Stomach (tissue), 9 donors: Measurements from ENCODE around the gene CCDC6. TPM values are rescaled to one million over a fixed set of nuclear protein-coding genes. Genes with fewer than 3 reads are reported as not detected.

Experiments
- DNase-seq, 2 donors: peaks; one replicate each; pipeline versions ENCODE4 v3.0.0 to v3.0.0-alpha.2; 2013 to 2019
- H3K27ac ChIP-seq, 5 donors: fragments of 200-600 bp in 4 of 5; sonication (generic) in 4 of 5; one replicate each; pipeline ENCODE4 v1.5.1; 2013 to 2019; ENCODE audit warnings: mild to moderate bottlenecking in 1 of 5, moderate library complexity in 1 of 5
- H3K27me3 ChIP-seq, 3 donors: fragments of 200-600 bp; sonication (generic); one replicate each; pipeline ENCODE4 v1.5.1; 2017 to 2019; ENCODE audit warnings: mixed run types in 1 of 3
- H3K36me3 ChIP-seq, 4 donors: fragments of 200-600 bp; sonication (generic); 1 replicate in 3 of 4; 2 replicates in 1 of 4; pipeline ENCODE4 v1.5.1; 2016 to 2019
- H3K4me1 ChIP-seq, 4 donors: fragments of 200-600 bp; sonication (generic); one replicate each; pipeline ENCODE4 v1.5.1; 2016 to 2019
- H3K4me3 ChIP-seq, 4 donors: fragments of 200-600 bp; sonication (generic) in 3 of 4; one replicate each; pipeline ENCODE4 v1.5.1; 2016 to 2019; ENCODE audit warnings: mild to moderate bottlenecking in 1 of 4
- H3K9me3 ChIP-seq, 4 donors: fragments of 200-600 bp; sonication (generic); one replicate each; pipeline ENCODE4 v1.5.1; 2016 to 2019
- EP300 ChIP-seq: sonication (generic); formaldehyde crosslinking; IDR thresholded peaks from one replicate; pipeline ENCODE4 v1.6.1; 2017; ENCODE audit warnings: antibody characterized with exemption
- POLR2A ChIP-seq, 4 donors: fragments of 450-650 bp; IDR thresholded peaks; one replicate each; pipeline ENCODE4 v1.6.1; 2016; ENCODE audit warnings: antibody characterized with exemption in 4 of 4, control low read depth in 2 of 4, mild to moderate bottlenecking in 1 of 4, moderate library complexity in 1 of 4
- POLR2AphosphoS5 ChIP-seq, 3 donors: sonication (generic); formaldehyde crosslinking; IDR thresholded peaks; one replicate each; pipeline ENCODE4 v1.6.1; 2016; ENCODE audit warnings: antibody characterized with exemption in 3 of 3
- WGBS, 5 donors: extraction: QIAGEN DNeasy Blood & Tissue Kit in 3 of 5; methylation state at CpG; one replicate each; pipeline versions ENCODE4 v1.1.5 to v1.1.7; 2013 to 2018; 5-methylcytosine and 5-hydroxymethylcytosine counted together
- intact Hi-C: fragments of 100-400 bp; cut with DNase I; formaldehyde crosslinking; loops from one replicate; pipeline ENCODE4 v1.15.1; 2023; ENCODE audit warnings: low total_unique reads
- polyA plus RNA-seq, 3 donors: library from polyadenylated mRNA; stranded (reverse); fragments of 200-250 nt; gene quantifications; one replicate each; pipeline ENCODE4 v1.2.3, GENCODE V29; 2013
- total RNA-seq, 5 donors: library from RNA; depleted of rRNA; stranded (reverse); fragments of >200 nt; gene quantifications; one replicate each; pipeline versions ENCODE4 v1.1.0 to v1.2.3, GENCODE V29; 2014 to 2016
- TF ChIP-seq, protein P1 (sequence below), 7 experiments: fragments of 450-650 bp in 4 of 7; fragments of 200-600 bp in 3 of 7; sonication (generic) in 3 of 7; IDR thresholded peaks; one replicate each; pipeline ENCODE4 v1.5.1; 2016 to 2019; ENCODE audit warnings: antibody characterized with exemption in 7 of 7, control low read depth in 2 of 7, mild to moderate bottlenecking in 1 of 7
- donor health status: healthy with polysubstance abuse.
- donor health status: Bipolar disorder and iron deficiency.
- donor health status: healthy.

Gene CCDC6
- total and polyA plus RNA-seq, 8 donors, result 12.5 to 56.0 (median 17.0) TPM

DNA sequence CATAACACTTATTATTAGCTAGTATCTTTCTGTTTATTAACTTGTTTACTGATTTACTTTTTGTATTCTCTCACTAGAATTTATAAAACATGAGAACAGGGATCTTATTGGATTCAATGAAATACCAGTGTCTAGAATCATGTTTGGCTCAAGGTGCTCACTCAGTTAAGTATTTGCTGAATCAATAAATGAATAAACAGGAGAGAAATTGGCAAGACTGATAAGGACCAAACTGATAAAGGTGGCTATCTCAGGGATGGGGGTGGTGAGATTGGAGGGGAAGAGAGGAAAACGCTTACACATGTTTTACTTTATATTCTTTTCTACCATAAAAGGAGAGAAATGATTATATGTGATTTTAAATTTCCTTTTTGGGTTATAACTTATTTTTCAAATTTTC is 43.3 kb upstream of the CCDC6 start:
- TF ChIP-seq POLR2A (IDR thresholded peaks at IDR 0.05) (no peak), POLR2AphosphoS5 (IDR thresholded peaks at IDR 0.05) (no peak), EP300 (no peak)
- TF ChIP-seq, protein P1, sequence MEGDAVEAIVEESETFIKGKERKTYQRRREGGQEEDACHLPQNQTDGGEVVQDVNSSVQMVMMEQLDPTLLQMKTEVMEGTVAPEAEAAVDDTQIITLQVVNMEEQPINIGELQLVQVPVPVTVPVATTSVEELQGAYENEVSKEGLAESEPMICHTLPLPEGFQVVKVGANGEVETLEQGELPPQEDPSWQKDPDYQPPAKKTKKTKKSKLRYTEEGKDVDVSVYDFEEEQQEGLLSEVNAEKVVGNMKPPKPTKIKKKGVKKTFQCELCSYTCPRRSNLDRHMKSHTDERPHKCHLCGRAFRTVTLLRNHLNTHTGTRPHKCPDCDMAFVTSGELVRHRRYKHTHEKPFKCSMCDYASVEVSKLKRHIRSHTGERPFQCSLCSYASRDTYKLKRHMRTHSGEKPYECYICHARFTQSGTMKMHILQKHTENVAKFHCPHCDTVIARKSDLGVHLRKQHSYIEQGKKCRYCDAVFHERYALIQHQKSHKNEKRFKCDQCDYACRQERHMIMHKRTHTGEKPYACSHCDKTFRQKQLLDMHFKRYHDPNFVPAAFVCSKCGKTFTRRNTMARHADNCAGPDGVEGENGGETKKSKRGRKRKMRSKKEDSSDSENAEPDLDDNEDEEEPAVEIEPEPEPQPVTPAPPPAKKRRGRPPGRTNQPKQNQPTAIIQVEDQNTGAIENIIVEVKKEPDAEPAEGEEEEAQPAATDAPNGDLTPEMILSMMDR (IDR thresholded peaks at IDR 0.05), result no peak
- Histone ChIP-seq H3K27ac (no peak overlapping the region), H3K27me3 (no peaks in the 10 kb centered on the region), H3K9me3 (no peaks in the 10 kb centered on the region), H3K4me1 (peaks cover 0 to 8% (median 0%) of the 10 kb centered on the region in 4 donors), H3K4me3 (no peak overlapping the region), H3K36me3 (no peaks in the 10 kb centered on the region)
- DNase-seq, result no peak
- WGBS, 5 donors, result 25 to 44% (median 38%) methylated on average over 1 of the region's 1 CpG
- intact Hi-C loops, result no loop called here

DNA sequence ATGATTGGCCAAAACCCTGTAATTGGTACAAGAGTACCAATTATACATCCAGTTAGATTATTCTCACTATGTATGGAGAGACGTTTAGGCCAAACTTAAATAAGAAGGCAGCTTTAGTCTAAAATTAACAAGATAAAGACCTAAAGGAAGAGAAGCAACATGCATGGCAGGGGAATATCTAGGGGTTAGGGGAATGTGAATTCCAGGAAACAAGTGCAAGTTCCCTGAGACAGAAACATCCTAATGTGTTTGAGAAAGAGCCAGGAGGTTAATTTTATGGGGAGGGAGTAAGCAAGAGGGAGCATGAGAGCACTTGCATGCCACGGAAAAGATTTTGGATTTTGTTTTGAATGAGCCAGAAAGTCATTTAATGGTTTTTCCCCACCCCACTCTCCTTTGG is 39.6 kb upstream of the CCDC6 start:
- no peak for DNase-seq
- Histone ChIP-seq H3K9me3 (no peaks in the 10 kb centered on the region), H3K36me3 (no peaks in the 10 kb centered on the region), H3K27me3 (no peaks in the 10 kb centered on the region), H3K4me1 (peaks cover 0 to 8% (median 0%) of the 10 kb centered on the region in 4 donors), H3K4me3 (no peak overlapping the region), H3K27ac (no peak overlapping the region)
- intact Hi-C loops, result no loop called here
- TF ChIP-seq EP300, result no peak
- TF ChIP-seq, protein P1 (IDR thresholded peaks at IDR 0.05), result no peak
- TF ChIP-seq POLR2A (IDR thresholded peaks at IDR 0.05), result no peak
- no peak for TF ChIP-seq POLR2AphosphoS5 (IDR thresholded peaks at IDR 0.05)
- WGBS, 5 donors, result 49 to 70% (median 60%) methylated on average over 2 of the region's 2 CpGs

DNA sequence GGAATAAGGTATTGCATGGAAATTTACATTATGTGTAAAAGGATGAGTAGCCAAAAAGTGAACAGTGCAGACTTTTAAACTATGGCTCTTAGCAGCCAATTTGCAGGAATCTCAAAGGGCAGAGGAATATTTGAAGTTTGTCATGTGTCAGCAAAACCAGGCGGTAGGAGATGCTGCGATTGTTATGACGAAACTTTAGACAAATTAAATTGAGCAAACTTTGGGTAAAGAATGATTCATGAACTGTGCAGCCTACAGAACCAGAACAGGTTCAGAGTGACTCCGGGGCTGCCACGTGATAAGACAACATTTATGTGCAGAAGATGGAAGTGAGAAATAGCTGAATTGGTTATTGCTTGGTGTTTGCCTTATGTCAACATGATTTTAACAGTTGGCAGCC is 39.2 kb upstream of the CCDC6 start:
- Histone ChIP-seq H3K4me3 (no peak overlapping the region), H3K27ac (no peak overlapping the region), H3K36me3 (no peaks in the 10 kb centered on the region), H3K27me3 (no peaks in the 10 kb centered on the region), H3K9me3 (no peaks in the 10 kb centered on the region), H3K4me1 (peaks cover 0 to 8% (median 0%) of the 10 kb centered on the region in 4 donors)
- 70 to 78% (median 72%) methylated on average over 5 of the region's 5 CpGs for WGBS, 5 donors
- no peak for DNase-seq
- TF ChIP-seq POLR2AphosphoS5 (IDR thresholded peaks at IDR 0.05) (no peak), EP300 (no peak), POLR2A (IDR thresholded peaks at IDR 0.05) (no peak)
- TF ChIP-seq, protein P1 (IDR thresholded peaks at IDR 0.05), result no peak
- intact Hi-C loops, result no loop called here

DNA sequence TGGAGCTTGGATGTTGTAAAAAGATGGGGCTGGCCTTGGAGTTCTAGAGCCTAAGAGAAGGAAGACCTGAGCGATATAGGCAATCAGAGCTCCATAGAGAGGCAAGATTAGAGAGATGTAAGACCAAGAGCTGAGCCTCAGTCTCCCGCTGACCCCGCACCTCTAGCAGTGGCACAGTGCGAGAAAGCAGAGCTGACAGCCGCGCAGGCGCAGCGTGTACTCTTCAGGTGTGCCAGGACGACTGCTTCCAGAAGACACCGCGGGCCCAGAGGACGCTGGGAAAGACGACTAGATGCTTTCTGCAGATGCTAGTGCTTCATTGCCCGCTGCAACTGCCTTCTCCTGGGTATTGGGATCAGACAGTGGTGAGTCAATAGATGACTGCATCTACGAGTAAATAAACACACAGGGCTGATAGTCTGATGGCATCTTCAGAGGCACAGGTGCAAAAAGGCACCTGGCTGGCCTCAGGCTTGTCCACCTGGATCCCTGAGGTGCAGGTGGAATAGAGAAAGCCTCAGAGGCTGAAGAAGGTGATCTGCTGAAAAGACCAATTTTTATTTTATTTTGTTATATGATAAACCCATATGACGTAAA is 38.1 kb upstream of the CCDC6 start:
- Histone ChIP-seq H3K27ac (no peak overlapping the region), H3K4me1 (peaks cover 0 to 5% (median 0%) of the 10 kb centered on the region in 4 donors), H3K36me3 (no peaks in the 10 kb centered on the region), H3K9me3 (no peaks in the 10 kb centered on the region), H3K4me3 (no peak overlapping the region), H3K27me3 (no peaks in the 10 kb centered on the region)
- 83 to 92% (median 84%) methylated on average over 16 of the region's 16 CpGs for WGBS, 5 donors
- TF ChIP-seq EP300 (no peak), POLR2A (IDR thresholded peaks at IDR 0.05) (no peak), POLR2AphosphoS5 (IDR thresholded peaks at IDR 0.05) (no peak)
- TF ChIP-seq, protein P1 (IDR thresholded peaks at IDR 0.05), result no peak
- intact Hi-C loops, result no loop called here
- DNase-seq, result no peak
